Motor neuron (in vitro differentiated cells): Measurements from ENCODE around the gene GNLY. TPM values are rescaled to one million over a fixed set of nuclear protein-coding genes. Genes with fewer than 3 reads are reported as not detected.

Experiments used
- ATAC-seq, 8 experiments: fragments of 200-7000 bp; cut with Tn5 transposase; replicated peaks in 6 of 8; 2 replicates each; pipeline ENCODE4 v1.8.0; 2021; ENCODE audit warnings: mild to moderate bottlenecking in 8 of 8, moderate library complexity in 8 of 8
- H3K27ac ChIP-seq, 2 donors: fragments of 250-450 bp; sonication (Bioruptor Pico); 2 replicates each; pipeline ENCODE4 v1.9.0; 2021; ENCODE audit warnings: antibody characterized with exemption in 2 of 2, mild to moderate bottlenecking in 2 of 2, moderate library complexity in 1 of 2
- H3K4me1 ChIP-seq, 2 donors: fragments of 250-450 bp; sonication (Bioruptor Pico); replicated peaks in 1 of 2; 2 replicates each; pipeline ENCODE4 v1.6.1; 2021; ENCODE audit warnings: antibody characterized with exemption in 2 of 2, mild to moderate bottlenecking in 2 of 2, moderate library complexity in 1 of 2
- H3K4me3 ChIP-seq, 5 donors: fragments of 250-450 bp; sonication (Bioruptor Pico); 2 replicates each; pipeline ENCODE4 v1.9.0; 2021; ENCODE audit warnings: antibody characterized with exemption in 5 of 5, mild to moderate bottlenecking in 5 of 5, moderate library complexity in 4 of 5
- WGBS, 10 experiments: fragments of 450-650 bp; shearing (Covaris generic); methylation state at CpG; one replicate each; pipeline ENCODE4 v1.0.0; 2022; 5-methylcytosine and 5-hydroxymethylcytosine counted together
- in situ Hi-C, 9 experiments: fragments of 400-800 bp; cut with MboI; loops; one replicate each; pipeline ENCODE4 v1.15.0; 2021; ENCODE audit warnings: low sequenced_read_pairs in 9 of 9, low pct_unique_long_range_greater_than_20kb in 2 of 9; ENCODE audit not compliant: unreplicated experiment in 9 of 9
- total RNA-seq, 8 experiments: library from RNA; unstranded; fragments of 300-600 nt; gene quantifications; 2 replicates each; pipeline versions ENCODE4 v1.2.3 to v1.2.4, GENCODE V29; 2022

GNLY gene
- total RNA-seq, 8 experiments from 2014 or later = 0.11 to 0.46 (median 0.29) TPM; not detected in 2

DNA sequence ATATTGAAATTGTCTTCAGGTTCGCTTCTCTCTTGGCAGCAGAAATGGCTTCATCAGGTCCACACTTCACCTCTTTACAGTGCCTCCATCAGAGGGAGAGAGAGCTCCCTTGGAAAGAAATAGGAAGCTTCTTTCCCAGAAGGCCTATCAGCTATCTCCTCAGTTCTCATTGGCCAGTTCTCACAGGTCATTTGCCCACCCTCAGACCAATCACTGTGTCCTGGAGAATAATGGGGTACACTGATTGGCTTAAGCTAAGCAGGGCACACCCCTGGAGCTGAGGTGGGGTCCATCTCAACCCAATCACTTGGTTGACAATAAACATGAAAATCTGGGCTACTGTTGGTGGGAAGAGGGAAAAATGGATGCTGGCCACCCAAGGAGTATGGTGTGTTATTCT, 5.2 kb downstream of the GNLY start:
- no peak overlapping the region for H3K4me3 ChIP-seq
- in situ Hi-C loops = no loop called here
- H3K27ac ChIP-seq = no peak overlapping the region
- peak in 1 of 8 experiments; percentile 33 for ATAC-seq
- WGBS, 10 experiments = 100% methylated on average over 1 of the region's 1 CpG; no CpG with 5 or more reads in 8 of the 10 experiments
- no peaks in the 10 kb centered on the region for H3K4me1 ChIP-seq

GRCh38 chr2:85702172-85702571, 8.0 kb downstream of the GNLY start:
- Histone ChIP-seq H3K4me1 (no peaks in the 10 kb centered on the region), H3K27ac (no peak overlapping the region), H3K4me3 (no peak overlapping the region)
- ATAC-seq = peak in 3 of 8 experiments; percentile 35 to 71 (median 49)
- in situ Hi-C loops = loop anchor here in 1 of 9 experiments (25.0 kb wide), 1 partner anchor 110 kb away; no protein-coding TSS in a partner anchor

- ATAC-seq = no peak
- Histone ChIP-seq H3K4me3 (no peak overlapping the region), H3K27ac (no peak overlapping the region), H3K4me1 (no peaks in the 10 kb centered on the region)
- in situ Hi-C loops = loop anchor here in 1 of 9 experiments (25.0 kb wide), 1 partner anchor 110 kb away; no protein-coding TSS in a partner anchor
- 51 to 94% (median 81%) methylated on average over 3 to 4 of the region's 4 CpGs; no CpG with 5 or more reads in 1 of the 10 experiments for WGBS, 10 experiments
Measured at GRCh38 chr2:85702800-85703199, 8.6 kb downstream of the GNLY start.

DNA sequence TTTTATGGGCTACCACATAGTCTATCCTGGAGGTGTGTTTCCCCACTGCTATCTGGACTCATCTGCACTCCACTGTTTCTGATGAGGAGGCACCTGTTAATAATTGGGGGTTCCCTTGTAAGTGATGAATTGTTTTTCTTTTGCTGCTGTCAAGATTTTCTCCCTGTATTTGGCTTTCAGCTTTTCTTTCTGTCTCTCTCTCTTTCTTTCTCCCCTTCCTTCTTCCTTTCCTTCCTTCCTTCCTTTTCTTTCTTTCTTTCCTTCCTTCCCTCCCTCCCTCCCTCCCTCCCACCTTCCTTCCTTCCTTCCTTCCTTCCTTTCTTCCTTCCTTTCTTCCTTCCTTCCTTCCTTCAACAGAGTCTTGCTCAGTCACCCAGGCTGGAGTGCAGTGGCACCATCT, 9.2 kb downstream of the GNLY start:
- Histone ChIP-seq H3K27ac (no peak overlapping the region), H3K4me1 (no peaks in the 10 kb centered on the region), H3K4me3 (no peak overlapping the region)
- no peak for ATAC-seq
- in situ Hi-C loops = loop anchor here in 1 of 9 experiments (25.0 kb wide), 1 partner anchor 109 kb away; no protein-coding TSS in a partner anchor

- 78 to 100% (median 87%) methylated on average over 1 to 3 of the region's 3 CpGs for WGBS, 10 experiments
- in situ Hi-C loops = loop anchor here in 1 of 9 experiments (25.0 kb wide), 1 partner anchor 108 kb away; no protein-coding TSS in a partner anchor
- H3K27ac ChIP-seq = no peak overlapping the region
- H3K4me3 ChIP-seq = no peak overlapping the region
- H3K4me1 ChIP-seq = no peaks in the 10 kb centered on the region
- ATAC-seq = no peak
Measured at GRCh38 chr2:85704038-85704437, 9.9 kb downstream of the GNLY start.

- 81 to 96% (median 87%) methylated on average over 1 to 8 of the region's 8 CpGs; no CpG with 5 or more reads in 1 of the 10 experiments for WGBS, 10 experiments
- ATAC-seq = no peak
- in situ Hi-C loops = loop anchor here in 1 of 9 experiments (25.0 kb wide), 1 partner anchor 107 kb away; no protein-coding TSS in a partner anchor
- Histone ChIP-seq H3K4me3 (no peak overlapping the region), H3K27ac (no peak overlapping the region), H3K4me1 (no peaks in the 10 kb centered on the region)
Measured at GRCh38 chr2:85704800-85705679, 10.9 kb downstream of the GNLY start.

DNA sequence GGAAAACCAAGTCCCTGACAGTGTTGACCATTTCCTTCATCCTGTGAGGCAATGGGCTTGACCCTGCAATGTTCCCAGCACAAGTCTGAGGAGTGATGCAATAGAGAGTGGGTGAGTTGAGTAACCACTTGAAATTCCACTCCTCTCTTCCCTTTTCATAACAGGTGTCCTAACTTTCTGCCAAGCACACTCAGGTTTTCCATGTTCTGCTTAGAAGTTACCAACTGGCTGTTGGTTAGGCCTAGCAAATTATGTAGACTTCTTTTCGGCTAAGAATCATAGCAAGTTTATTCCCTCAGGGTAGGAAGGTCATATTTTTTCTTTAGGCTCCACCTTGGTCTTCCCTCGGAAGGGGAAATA, 11.5 kb downstream of the GNLY start:
- Histone ChIP-seq H3K4me3 (no peak overlapping the region), H3K4me1 (no peaks in the 10 kb centered on the region), H3K27ac (no peak overlapping the region)
- 27 to 100% (median 88%) methylated on average over 1 to 2 of the region's 2 CpGs; no CpG with 5 or more reads in 1 of the 10 experiments for WGBS, 10 experiments
- in situ Hi-C loops = loop anchor here in 1 of 9 experiments (25.0 kb wide), 1 partner anchor 107 kb away; no protein-coding TSS in a partner anchor
- ATAC-seq = peak in 3 of 8 experiments; percentile 9 to 67 (median 39)

DNA sequence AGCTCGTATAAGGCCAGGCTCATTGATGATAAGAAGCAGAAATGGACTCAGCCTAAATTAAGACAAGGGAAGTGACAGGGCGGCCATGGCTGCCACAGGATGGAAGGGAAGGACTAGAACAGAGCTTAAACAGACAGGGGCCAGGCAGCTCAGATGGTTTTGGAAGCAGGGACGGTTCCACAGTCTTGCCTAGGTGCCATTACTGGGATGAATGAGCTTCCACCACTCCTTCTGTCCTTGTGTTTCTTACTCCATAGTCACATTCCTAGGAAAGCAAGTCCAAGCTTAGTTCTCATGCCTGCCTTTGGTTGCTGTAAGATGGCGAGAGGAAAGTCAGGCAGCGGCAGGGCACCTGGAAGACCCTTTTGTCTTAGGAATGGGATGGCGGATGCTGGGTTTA, 11.9 kb downstream of the GNLY start:
- 50 to 100% (median 92%) methylated on average over 1 to 5 of the region's 6 CpGs; no CpG with 5 or more reads in 1 of the 10 experiments for WGBS, 10 experiments
- Histone ChIP-seq H3K4me1 (no peaks in the 10 kb centered on the region), H3K4me3 (no peak overlapping the region), H3K27ac (no peak overlapping the region)
- in situ Hi-C loops = loop anchor here in 1 of 9 experiments (25.0 kb wide), 1 partner anchor 106 kb away; no protein-coding TSS in a partner anchor
- no peak for ATAC-seq

DNA sequence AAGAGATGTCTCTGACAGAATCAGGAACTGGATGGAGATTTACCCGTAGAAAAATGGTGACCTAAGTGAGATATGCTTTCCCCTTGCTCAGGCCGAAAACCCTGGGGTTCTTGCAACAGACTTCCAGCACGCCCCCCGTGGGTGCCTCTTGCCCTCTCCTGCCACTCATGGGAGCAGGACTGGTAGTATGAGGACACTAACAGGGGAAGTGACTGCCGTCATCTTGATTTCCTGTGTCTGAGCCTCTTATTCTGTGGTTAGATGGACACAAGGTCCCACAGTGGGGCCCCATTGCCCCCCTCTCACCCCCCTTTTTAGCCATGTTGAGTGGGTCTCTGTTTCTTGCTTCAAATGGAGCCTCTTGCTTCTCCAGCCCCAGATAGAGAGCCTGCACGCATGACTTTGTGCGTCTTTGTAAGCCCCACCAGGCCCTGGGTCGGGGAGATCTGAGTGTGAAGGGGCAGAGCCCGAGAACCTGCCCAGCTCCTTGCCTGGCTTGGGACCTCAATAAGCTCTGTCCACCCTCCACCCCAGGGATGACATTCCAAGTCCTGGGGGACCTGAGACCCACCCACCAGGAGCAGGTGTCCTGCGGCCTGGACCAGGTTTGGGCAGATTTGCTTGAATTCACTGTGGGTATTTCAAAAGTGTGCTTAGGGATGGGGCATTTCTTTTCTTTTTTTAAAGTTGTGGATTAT, 12.6 kb downstream of the GNLY start:
- in situ Hi-C loops = loop anchor here in 1 of 9 experiments (25.0 kb wide), 1 partner anchor 106 kb away; no protein-coding TSS in a partner anchor
- Histone ChIP-seq H3K4me1 (no peaks in the 10 kb centered on the region), H3K4me3 (no peak overlapping the region), H3K27ac (no peak overlapping the region)
- peak in 3 of 8 experiments; percentile 6 to 28 (median 18) for ATAC-seq
- 17 to 100% (median 96%) methylated on average over 1 to 4 of the region's 10 CpGs; no CpG with 5 or more reads in 2 of the 10 experiments for WGBS, 10 experiments

DNA sequence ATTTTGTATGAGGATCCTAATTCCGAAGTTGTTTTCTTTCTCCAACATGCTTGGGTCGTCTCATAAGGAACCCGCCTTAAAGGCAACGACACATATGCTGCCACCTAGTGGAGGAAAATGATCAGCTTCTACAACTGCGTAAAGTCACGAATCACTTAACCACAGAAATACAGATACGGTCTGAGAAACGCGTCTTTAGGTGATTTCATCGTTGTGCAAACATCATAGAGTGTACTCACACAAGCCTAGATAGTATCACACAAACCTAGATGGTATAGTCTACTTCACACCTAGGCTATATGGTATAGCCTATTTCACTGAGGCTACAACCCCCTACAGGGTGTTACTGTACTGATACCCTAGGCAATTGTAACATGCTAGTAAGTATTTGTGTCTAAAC, 13.1 kb downstream of the GNLY start:
- WGBS, 10 experiments = 0 to 10% (median 0%) methylated on average over 2 to 8 of the region's 10 CpGs; no CpG with 5 or more reads in 1 of the 10 experiments
- in situ Hi-C loops = loop anchor here in 1 of 9 experiments (25.0 kb wide), 1 partner anchor 105 kb away; no protein-coding TSS in a partner anchor
- no peaks in the 10 kb centered on the region for H3K4me1 ChIP-seq
- no peak overlapping the region for H3K27ac ChIP-seq
- peak; percentile 62 to 97 (median 78) for ATAC-seq
- no peak overlapping the region for H3K4me3 ChIP-seq

GRCh38 chr2:85708641-85709040, 14.5 kb downstream of the GNLY start:
- Histone ChIP-seq H3K4me3 (no peak overlapping the region), H3K27ac (no peak overlapping the region), H3K4me1 (no peaks in the 10 kb centered on the region)
- WGBS, 10 experiments = 60 to 83% (median 69%) methylated on average over 1 of the region's 1 CpG; no CpG with 5 or more reads in 4 of the 10 experiments
- in situ Hi-C loops = loop anchor here in 1 of 9 experiments (25.0 kb wide), 1 partner anchor 104 kb away; no protein-coding TSS in a partner anchor
- peak in 1 of 8 experiments; percentile 15 for ATAC-seq

DNA sequence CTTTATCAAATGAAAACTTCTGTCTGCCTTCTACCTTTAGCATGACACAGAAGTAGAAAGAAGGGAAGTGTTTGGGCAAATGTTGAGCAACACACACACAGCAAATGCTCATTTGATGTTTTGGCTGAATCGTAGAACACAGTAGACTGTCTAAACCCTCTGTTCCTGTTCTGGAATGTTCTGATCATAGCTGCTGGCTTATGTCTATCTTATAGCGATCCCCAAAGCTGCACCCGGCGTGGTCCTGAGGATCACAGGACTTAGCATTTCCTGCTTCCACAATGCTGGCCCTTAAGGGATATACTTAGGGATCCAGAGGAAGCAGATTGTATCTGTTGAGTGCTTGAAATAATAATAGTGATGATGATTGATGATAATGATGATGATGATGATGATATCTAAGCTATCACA, 15.2 kb downstream of the GNLY start:
- no peak for ATAC-seq
- no peak overlapping the region for H3K4me3 ChIP-seq
- in situ Hi-C loops = loop anchor here in 1 of 9 experiments (25.0 kb wide), 1 partner anchor 103 kb away; no protein-coding TSS in a partner anchor
- no peak overlapping the region for H3K27ac ChIP-seq
- no peaks in the 10 kb centered on the region for H3K4me1 ChIP-seq
- WGBS, 10 experiments = 36 to 97% (median 63%) methylated on average over 1 to 4 of the region's 4 CpGs; no CpG with 5 or more reads in 3 of the 10 experiments
